Liver (tissue), 9 donors: Measurements from ENCODE around the gene IL12RB2. TPM values are rescaled to one million over a fixed set of nuclear protein-coding genes. Genes with fewer than 3 reads are reported as not detected.

Experiments used
- DNase-seq: peaks from one replicate; pipeline ENCODE4 v3.0.0-alpha.2; 2017; ENCODE audit warnings: low spot score
- H3K27ac ChIP-seq, 2 donors: one replicate each; pipeline ENCODE4 v1.7.0; 2013; ENCODE audit warnings: inconsistent platforms in 2 of 2, low read length in 2 of 2, control low read depth in 1 of 2, low read depth in 1 of 2, mild to moderate bottlenecking in 1 of 2
- H3K27me3 ChIP-seq, 4 donors: one replicate each; pipeline versions ENCODE4 v1.6.1 to v1.7.0; 2013; ENCODE audit warnings: low read length in 3 of 4, inconsistent platforms in 1 of 4, mild to moderate bottlenecking in 1 of 4, moderate library complexity in 1 of 4; ENCODE audit not compliant: control insufficient read depth in 4 of 4, insufficient read depth in 4 of 4
- H3K36me3 ChIP-seq, 4 donors: one replicate each; pipeline versions ENCODE4 v1.6.1 to v1.7.0; 2013; ENCODE audit warnings: low read length in 3 of 4, mild to moderate bottlenecking in 3 of 4, low read depth in 1 of 4, moderate library complexity in 1 of 4; ENCODE audit not compliant: control insufficient read depth in 4 of 4, insufficient read depth in 3 of 4
- H3K4me1 ChIP-seq, 4 donors: one replicate each; pipeline versions ENCODE4 v1.6.1 to v1.7.0; 2013; ENCODE audit warnings: low read length in 3 of 4, mild to moderate bottlenecking in 3 of 4, moderate library complexity in 1 of 4; ENCODE audit not compliant: control insufficient read depth in 4 of 4, insufficient read depth in 4 of 4
- H3K4me3 ChIP-seq, 3 donors: one replicate each; pipeline versions ENCODE4 v1.6.1 to v1.7.0; 2013; ENCODE audit warnings: low read length in 3 of 3, control low read depth in 1 of 3, low read depth in 1 of 3, mild to moderate bottlenecking in 1 of 3
- H3K9ac ChIP-seq, 2 donors: one replicate each; pipeline ENCODE4 v1.7.0; 2013; ENCODE audit warnings: low read length in 2 of 2, mild to moderate bottlenecking in 2 of 2, moderate library complexity in 2 of 2, control low read depth in 1 of 2, low read depth in 1 of 2
- H3K9me3 ChIP-seq, 4 donors: one replicate each; pipeline versions ENCODE4 v1.6.1 to v1.7.0; 2013; ENCODE audit warnings: low read length in 3 of 4; ENCODE audit not compliant: control insufficient read depth in 4 of 4
- ATF3 ChIP-seq: IDR thresholded peaks from 2 replicates; pipeline ENCODE4 v1.6.1; 2016; ENCODE audit warnings: antibody characterized with exemption
- CTCF ChIP-seq: fragments of 150-350 bp; IDR thresholded peaks from 2 replicates; pipeline ENCODE4 v1.5.1; 2017; ENCODE audit warnings: improper control_type of control experiment, low read depth, low read length; ENCODE audit not compliant: missing input control
- EGR1 ChIP-seq, 2 donors: IDR thresholded peaks; 2 replicates each; pipeline ENCODE4 v1.6.1; 2016 to 2018; ENCODE audit warnings: antibody characterized with exemption in 2 of 2, low read depth in 2 of 2
- FOXA1 ChIP-seq: IDR thresholded peaks from 2 replicates; pipeline ENCODE4 v1.6.1; 2016; ENCODE audit warnings: antibody characterized with exemption
- FOXA2 ChIP-seq: IDR thresholded peaks from 2 replicates; pipeline ENCODE4 v1.6.1; 2016; ENCODE audit warnings: antibody characterized with exemption
- GABPA ChIP-seq, 2 donors: IDR thresholded peaks in 1 of 2; conservative IDR thresholded peaks in 1 of 2; 2 replicates each; pipeline ENCODE4 v1.6.1; 2016; ENCODE audit warnings: antibody characterized with exemption in 2 of 2, mild to moderate bottlenecking in 1 of 2, moderate library complexity in 1 of 2
- HNF4A ChIP-seq, 2 donors: conservative IDR thresholded peaks; 2 replicates each; pipeline ENCODE4 v1.6.1; 2016; ENCODE audit warnings: antibody characterized with exemption in 2 of 2, mild to moderate bottlenecking in 2 of 2
- HNF4G ChIP-seq: IDR thresholded peaks from 2 replicates; pipeline ENCODE4 v1.6.1; 2016; ENCODE audit warnings: antibody characterized with exemption
- JUND ChIP-seq, 2 donors: IDR thresholded peaks; 2 replicates each; pipeline ENCODE4 v1.6.1; 2016; ENCODE audit warnings: antibody characterized with exemption in 2 of 2
- MAX ChIP-seq: IDR thresholded peaks from 2 replicates; pipeline ENCODE4 v1.6.1; 2016; ENCODE audit warnings: antibody characterized with exemption
- NR2F2 ChIP-seq: IDR thresholded peaks from 2 replicates; pipeline ENCODE4 v1.6.1; 2016; ENCODE audit warnings: antibody characterized with exemption
- RAD21 ChIP-seq, 2 donors: IDR thresholded peaks; 2 replicates each; pipeline ENCODE4 v1.6.1; 2016; ENCODE audit warnings: antibody characterized with exemption in 2 of 2, mild to moderate bottlenecking in 2 of 2
- REST ChIP-seq: IDR thresholded peaks from 2 replicates; pipeline ENCODE4 v1.6.1; 2016; ENCODE audit warnings: antibody characterized with exemption, mild to moderate bottlenecking
- RXRA ChIP-seq, 2 donors: IDR thresholded peaks; 2 replicates each; pipeline ENCODE4 v1.6.1; 2017 to 2018; ENCODE audit warnings: antibody characterized with exemption in 2 of 2, mild to moderate bottlenecking in 1 of 2
- SP1 ChIP-seq: IDR thresholded peaks from 2 replicates; pipeline ENCODE4 v1.6.1; 2018; ENCODE audit warnings: antibody characterized with exemption, mild to moderate bottlenecking
- TAF1 ChIP-seq: conservative IDR thresholded peaks from 2 replicates; pipeline ENCODE4 v1.6.1; 2016; ENCODE audit warnings: antibody characterized with exemption, mild to moderate bottlenecking
- YY1 ChIP-seq: IDR thresholded peaks from 2 replicates; pipeline ENCODE4 v1.6.1; 2016; ENCODE audit warnings: antibody characterized with exemption, mild to moderate bottlenecking
- ZBTB33 ChIP-seq: IDR thresholded peaks from 2 replicates; pipeline ENCODE4 v1.6.1; 2016; ENCODE audit warnings: antibody characterized with exemption
- WGBS: extraction: QIAGEN DNeasy Blood & Tissue Kit; methylation state at CpG from one replicate; pipeline ENCODE4 v1.1.7; 2013; 5-methylcytosine and 5-hydroxymethylcytosine counted together
- polyA plus RNA-seq, 2 donors: library from polyadenylated mRNA; stranded (reverse) in 1 of 2; unstranded in 1 of 2; fragments of 200-250 nt in 1 of 2; fragments of >200 nt in 1 of 2; fragmentation: Nextera tagmentation in 1 of 2; extraction: Ambion mirVana in 1 of 2; gene quantifications; one replicate each; pipeline versions ENCODE4 v1.2.1 to v1.2.3, GENCODE V29; 2013 to 2015
- total RNA-seq, 2 donors: library from RNA; depleted of rRNA; stranded (reverse); fragments of >200 nt; gene quantifications; one replicate each; pipeline ENCODE4 v1.2.3, GENCODE V29; 2014
- donor health status: healthy.
- donor health status: healthy.
- donor health status: healthy.
- donor health status: healthy.
- donor health status: healthy.

IL12RB2 gene
- total and polyA plus RNA-seq, 4 donors, result 0.06 to 1.3 (median 0.58) TPM

GRCh38 chr1:67312615-67313014 lies 4.9 kb downstream of the IL12RB2 start:
- peaks cover 0 to 5% (median 1%) of the 10 kb centered on the region in 4 donors for H3K4me1 ChIP-seq
- no peak overlapping the region for H3K27ac ChIP-seq
- no peak overlapping the region for H3K9ac ChIP-seq
- 79% methylated on average over 2 of the region's 2 CpGs for WGBS
- H3K9me3 ChIP-seq, result no peaks in the 10 kb centered on the region
- peaks cover 0 to 4% (median 1%) of the 10 kb centered on the region in 4 donors for H3K27me3 ChIP-seq
- no peak for DNase-seq
- H3K4me3 ChIP-seq, result no peak overlapping the region
- H3K36me3 ChIP-seq, result no peaks in the 10 kb centered on the region
- no peak for TF ChIP-seq FOXA2
- no peak for TF ChIP-seq REST
- no peak for TF ChIP-seq EGR1 (IDR thresholded peaks at IDR 0.05; ENCODE audit: low read depth in 2 of 2)
- TF ChIP-seq FOXA1, result no peak
- TF ChIP-seq ATF3, result no peak
- no peak for TF ChIP-seq CTCF
- TF ChIP-seq HNF4G, result no peak
- TF ChIP-seq ZBTB33, result no peak
- TF ChIP-seq YY1, result no peak
- TF ChIP-seq MAX, result no peak
- TF ChIP-seq SP1, result no peak
- no peak for TF ChIP-seq TAF1
- TF ChIP-seq GABPA (IDR thresholded peaks at IDR 0.05 in 1 of 2, conservative IDR thresholded peaks at IDR 0.05 in 1 of 2), result no peak
- no peak for TF ChIP-seq RXRA (IDR thresholded peaks at IDR 0.05)
- TF ChIP-seq JUND (IDR thresholded peaks at IDR 0.05), result no peak
- no peak for TF ChIP-seq RAD21 (IDR thresholded peaks at IDR 0.05)
- no peak for TF ChIP-seq HNF4A (conservative IDR thresholded peaks at IDR 0.05)
- TF ChIP-seq NR2F2, result no peak
